Uterus (tissue), 2 donors: ENCODE data around the gene EP300.

ENCODE experiments used
- CTCF ChIP-seq, 4 experiments: fragments of 200-600 bp in 2 of 4; fragments of 450-650 bp in 2 of 4; sonication (generic) in 2 of 4; IDR thresholded peaks; one replicate each; pipeline ENCODE4 v1.5.1; 2016 to 2019; ENCODE audit warnings: antibody characterized with exemption in 4 of 4, mild to moderate bottlenecking in 2 of 4, moderate library complexity in 1 of 4
- POLR2A ChIP-seq, 2 donors: fragments of 450-650 bp; IDR thresholded peaks; one replicate each; pipeline ENCODE4 v1.6.1; 2016; ENCODE audit warnings: antibody characterized with exemption in 2 of 2, mild to moderate bottlenecking in 1 of 2, moderate library complexity in 1 of 2

- no peak for TF ChIP-seq CTCF (IDR thresholded peaks at IDR 0.05)
- TF ChIP-seq POLR2A (IDR thresholded peaks at IDR 0.05), result no peak
These were observed 89.2 kb downstream of the EP300 start for GRCh38 chr22:41181349-41182241.
